ENCODE data around the gene SNX30.

The SNX30 gene

DNA sequence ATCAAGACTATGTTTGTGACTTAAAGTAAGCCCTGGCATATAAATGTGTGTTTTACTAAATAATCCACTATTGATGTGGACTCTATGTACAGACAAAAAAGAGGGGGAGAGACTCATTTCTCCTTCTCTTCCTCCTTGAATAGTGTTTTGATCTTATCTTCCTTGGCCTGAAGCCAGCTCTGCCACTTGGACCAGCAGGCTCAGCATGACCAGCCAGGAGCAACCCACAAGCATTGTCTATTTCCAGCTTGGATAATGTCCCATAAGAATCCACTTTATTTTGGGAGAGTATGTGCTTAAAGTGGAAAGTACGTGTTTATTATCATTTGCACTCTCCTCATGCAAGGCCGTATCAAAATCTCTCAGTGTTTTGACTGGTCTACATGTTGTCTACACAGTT is 164.0 kb downstream of the SNX30 start:
- DNase-seq (ENCODE audit: low read depth in 3 of 3, low spot score in 1 of 3) = no peak

DNA sequence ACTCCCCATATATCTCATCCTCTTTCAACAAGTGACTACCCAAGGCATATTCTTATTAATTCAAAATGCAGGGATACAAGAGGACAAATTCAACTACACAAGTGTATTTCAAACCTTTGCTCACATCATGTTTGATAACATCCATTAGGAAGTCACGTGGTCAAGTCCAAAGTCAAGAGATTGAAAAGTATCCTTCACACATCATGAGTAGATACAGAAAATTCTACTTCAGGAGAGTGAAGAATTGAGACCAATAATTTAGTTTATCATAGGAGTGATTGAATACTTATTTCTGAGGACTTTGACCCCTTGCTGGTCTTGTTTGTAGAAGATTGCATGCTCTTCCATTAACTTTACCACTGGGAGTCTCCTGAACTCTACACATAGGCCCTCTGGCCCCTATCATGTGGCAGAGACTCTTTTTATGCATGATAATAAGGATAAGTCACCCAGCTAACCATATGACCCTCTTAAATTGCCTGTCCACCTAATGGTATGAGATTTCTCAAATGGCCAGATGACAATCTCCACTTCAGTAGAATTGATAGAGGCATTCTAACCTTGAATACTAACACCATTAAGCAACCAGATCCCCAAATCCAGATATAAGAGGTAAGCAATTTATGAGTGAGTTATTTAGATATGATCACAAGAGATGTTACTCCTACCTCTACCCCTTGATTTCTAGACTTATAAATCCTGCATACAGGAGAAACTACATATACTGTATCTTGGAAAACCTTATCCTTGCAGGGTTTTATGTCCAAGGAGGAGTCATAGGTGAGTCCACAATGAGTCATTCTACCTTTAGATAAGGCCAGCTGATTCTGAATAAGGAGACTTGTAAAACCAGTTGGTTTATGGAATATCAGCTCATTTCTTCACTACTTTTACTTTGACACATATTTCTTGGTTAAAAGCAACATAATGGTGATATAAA is 166.8 kb downstream of the SNX30 start:
- DNase-seq (ENCODE audit: low read depth in 3 of 3, low spot score in 1 of 3) = no peak

DNA sequence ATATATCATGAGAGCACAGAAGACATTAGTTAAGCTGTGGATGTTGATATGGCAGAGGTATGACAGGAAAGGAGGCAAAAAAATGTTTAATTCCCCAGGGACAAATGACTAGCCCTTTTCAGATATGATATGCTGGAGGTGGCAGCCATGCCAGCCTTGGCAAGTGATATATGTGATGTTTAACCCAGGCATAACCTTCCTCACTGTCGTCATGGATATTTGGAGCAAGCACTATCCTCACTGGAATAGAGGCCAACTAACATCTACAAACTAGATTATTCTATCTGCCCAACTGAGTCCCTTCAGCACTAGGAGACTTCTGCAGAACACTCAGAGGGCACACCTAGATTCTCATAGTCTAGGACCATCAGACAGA is 167.4 kb downstream of the SNX30 start:
- no peak for DNase-seq (ENCODE audit: low read depth in 3 of 3, low spot score in 1 of 3)

DNA sequence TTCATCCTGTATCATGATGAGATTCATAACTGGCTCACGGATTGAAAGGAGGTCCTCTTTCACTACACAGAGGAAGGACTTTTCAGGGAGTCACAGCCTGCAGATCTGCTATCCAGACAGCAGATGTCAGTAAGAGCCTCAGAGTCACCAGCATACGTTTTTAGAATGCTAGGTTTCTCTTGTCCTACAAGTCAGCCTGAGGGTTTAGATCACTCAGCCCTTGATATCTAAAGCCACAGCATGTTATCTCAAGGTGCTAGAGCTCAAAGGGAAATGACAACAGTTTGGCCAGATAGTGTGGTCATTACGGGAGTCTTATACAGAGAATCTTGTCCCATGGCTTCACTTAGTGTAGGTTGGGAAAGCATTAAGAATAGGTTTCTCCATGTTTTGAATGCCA is 171.0 kb downstream of the SNX30 start:
- DNase-seq (ENCODE audit: low read depth in 3 of 3, low spot score in 1 of 3) = no peak

Measured in stimulated activated CD4-positive, alpha-beta T cell treated with anti-CD3 and anti-CD28 coated beads, TNF-alpha, amount 100 ng/mL, for 1 hour (primary cell).